ENCODE measurements around the gene SPIC.
"Not testable (repeated sequence)": the region's sequence is repeated elsewhere in the genome, so short reads cannot be mapped to it uniquely, and the experiment has no call there.

Gene SPIC

GRCh38 chr12:101474711-101475386 is at the start of gene SPIC:
Gene SPIC, plus strand, starts transcription at chr12:101475336. Its CDS starts 1,569 bp downstream, at chr12:101476905.
- no peak for TF ChIP-seq ZNF274 (IDR thresholded peaks at IDR 0.05; ENCODE audit: low read depth, low read length)

GRCh38 chr12:101430456-101430855 is 44.7 kb upstream of the SPIC start:
- no peak overlapping the region for H3K4me3 ChIP-seq (ENCODE audit: low read length)
- TF ChIP-seq ZNF274 (IDR thresholded peaks at IDR 0.05; ENCODE audit: low read depth, low read length): no peak

More at GRCh38 chr12:101474711-101475386, at the start of gene SPIC:
- peak within 1 kb of the TSS; percentile 36 for H3K4me3 ChIP-seq (ENCODE audit: low read length)

- no peak for TF ChIP-seq ZNF274 (IDR thresholded peaks at IDR 0.05; ENCODE audit: low read depth, low read length)
- no peak overlapping the region for H3K4me3 ChIP-seq (ENCODE audit: low read length)
These were observed 39.0 kb upstream of the SPIC start for GRCh38 chr12:101436136-101436535.

GRCh38 chr12:101439236-101439635 is 35.9 kb upstream of the SPIC start:
- TF ChIP-seq ZNF274 (IDR thresholded peaks at IDR 0.05; ENCODE audit: low read depth, low read length): no peak
- no peak overlapping the region for H3K4me3 ChIP-seq (ENCODE audit: low read length)

- no peak for TF ChIP-seq ZNF274 (IDR thresholded peaks at IDR 0.05; ENCODE audit: low read depth, low read length)
- no peak overlapping the region for H3K4me3 ChIP-seq (ENCODE audit: low read length)
These were observed 33.5 kb upstream of the SPIC start for GRCh38 chr12:101441461-101442224.

GRCh38 chr12:101455685-101456084 is 19.5 kb upstream of the SPIC start:
- no peak overlapping the region for H3K4me3 ChIP-seq (ENCODE audit: low read length)
- no peak for TF ChIP-seq ZNF274 (IDR thresholded peaks at IDR 0.05; ENCODE audit: low read depth, low read length)

GRCh38 chr12:101459642-101460346 is 15.3 kb upstream of the SPIC start:
- no peak overlapping the region for H3K4me3 ChIP-seq (ENCODE audit: low read length)
- TF ChIP-seq ZNF274 (IDR thresholded peaks at IDR 0.05; ENCODE audit: low read depth, low read length): no peak

- TF ChIP-seq ZNF274 (IDR thresholded peaks at IDR 0.05; ENCODE audit: low read depth, low read length): no peak
- no peak overlapping the region for H3K4me3 ChIP-seq (ENCODE audit: low read length)
These were observed 6.2 kb upstream of the SPIC start for GRCh38 chr12:101468948-101469347.

- no peak for TF ChIP-seq ZNF274 (IDR thresholded peaks at IDR 0.05; ENCODE audit: low read depth, low read length)
- H3K4me3 ChIP-seq (ENCODE audit: low read length): no peak overlapping the region
These were observed 4.2 kb upstream of the SPIC start for GRCh38 chr12:101470939-101471338.

- not testable (repeated sequence) for H3K4me3 ChIP-seq (ENCODE audit: low read length)
These were observed 3.3 kb upstream of the SPIC start for GRCh38 chr12:101471878-101472277.

GRCh38 chr12:101474248-101474647 is 888 bp upstream of the SPIC start:
- TF ChIP-seq ZNF274 (IDR thresholded peaks at IDR 0.05; ENCODE audit: low read depth, low read length): no peak
- no peak overlapping the region; the same call in 1 of the 2 replicates for H3K4me3 ChIP-seq (ENCODE audit: low read length)

GRCh38 chr12:101475751-101476305 is 692 bp downstream of the SPIC start:
- no peak for TF ChIP-seq ZNF274 (IDR thresholded peaks at IDR 0.05; ENCODE audit: low read depth, low read length)
- H3K4me3 ChIP-seq (ENCODE audit: low read length): peak overlapping the region; percentile 36; the same call in 1 of the 2 replicates

GRCh38 chr12:101480849-101481248 is 5.7 kb downstream of the SPIC start:
- TF ChIP-seq ZNF274 (IDR thresholded peaks at IDR 0.05; ENCODE audit: low read depth, low read length): no peak
- H3K4me3 ChIP-seq (ENCODE audit: low read length): no peak overlapping the region

- TF ChIP-seq ZNF274 (IDR thresholded peaks at IDR 0.05; ENCODE audit: low read depth, low read length): no peak
- H3K4me3 ChIP-seq (ENCODE audit: low read length): no peak overlapping the region
These were observed 9.9 kb downstream of the SPIC start for GRCh38 chr12:101485021-101485420.
